HEK293 (cell line): Measurements from ENCODE around the gene C1QTNF12.

Experiments used
- CTCF ChIA-PET: fragments of 350-600 bp; formaldehyde crosslinking; extraction: SDS; loops from one replicate; lab custom pipeline; 2021; ENCODE audit warnings: antibody characterized with exemption; lab: Yijun Ruan, JAX
- POLR2A ChIA-PET: fragments of 300-600 bp; formaldehyde crosslinking; extraction: SDS; loops from one replicate; lab custom pipeline; 2020; ENCODE audit warnings: antibody characterized with exemption, inconsistent platforms; lab: Yijun Ruan, JAX
- H3K27ac ChIP-seq: fragments of 200-500 bp; sonication (Bioruptor generic); 2 replicates; pipeline ENCODE4 v1.5.1; 2014; ENCODE audit warnings: low read depth, low read length, control low read depth, inconsistent platforms; ENCODE audit errors: extremely low read depth
- H3K36me3 ChIP-seq, 2 experiments: fragments of 200-500 bp in 1 of 2; sonication (Bioruptor generic) in 1 of 2; 1 replicate in 1 of 2; 2 replicates in 1 of 2; pipeline ENCODE4 v1.5.1; 2014 to 2017; ENCODE audit warnings: inconsistent platforms in 2 of 2, low read length in 2 of 2; ENCODE audit not compliant: control insufficient read depth in 2 of 2, insufficient read depth in 1 of 2
- H3K4me1 ChIP-seq: fragments of 200-500 bp; sonication (Bioruptor generic); 2 replicates; pipeline ENCODE4 v1.5.1; 2014; ENCODE audit warnings: mild to moderate bottlenecking, low read length, inconsistent platforms; ENCODE audit not compliant: control insufficient read depth, insufficient read depth
- H3K4me3 ChIP-seq: 2 replicates; pipeline ENCODE4 v1.5.1; 2011; ENCODE audit warnings: low read depth, mild to moderate bottlenecking, control low read depth, low read length, moderate library complexity
- H3K9me3 ChIP-seq: fragments of 200-500 bp; sonication (Bioruptor generic); 2 replicates; pipeline ENCODE4 v1.5.1; 2014; ENCODE audit warnings: low read depth, low read length, inconsistent platforms; ENCODE audit not compliant: control insufficient read depth, insufficient read depth
- GLIS1 ChIP-seq: fragments of 450-650 bp; formaldehyde crosslinking; IDR thresholded peaks from 2 replicates; pipeline ENCODE4 v1.5.1; 2016; ENCODE audit warnings: missing biosample characterization, missing genetic modification characterization
- HOXC10 ChIP-seq: sonication (generic); formaldehyde crosslinking; IDR thresholded peaks from 2 replicates; pipeline ENCODE4 v1.8.1; 2023; ENCODE audit warnings: mild to moderate bottlenecking, missing genetic modification reagents
- PATZ1 ChIP-seq: fragments of 450-650 bp; formaldehyde crosslinking; IDR thresholded peaks from 2 replicates; pipeline ENCODE4 v1.5.1; 2016; ENCODE audit warnings: missing biosample characterization, missing genetic modification characterization
- ZBTB11 ChIP-seq: fragments of 450-650 bp; formaldehyde crosslinking; conservative IDR thresholded peaks from 2 replicates; pipeline ENCODE4 v1.5.1; 2016; ENCODE audit warnings: low read depth, missing biosample characterization, missing genetic modification characterization
- ZBTB6 ChIP-seq: fragments of 450-650 bp; formaldehyde crosslinking; IDR thresholded peaks from 2 replicates; pipeline ENCODE4 v1.5.1; 2017; ENCODE audit warnings: missing biosample characterization, missing genetic modification characterization
- ZFHX2 ChIP-seq: fragments of 450-650 bp; formaldehyde crosslinking; conservative IDR thresholded peaks from 2 replicates; pipeline ENCODE4 v1.5.1; 2016; ENCODE audit warnings: missing biosample characterization, missing genetic modification characterization
- ZNF138 ChIP-seq: fragments of 450-650 bp; formaldehyde crosslinking; IDR thresholded peaks from 2 replicates; pipeline ENCODE4 v1.5.1; 2016; ENCODE audit warnings: missing biosample characterization, missing genetic modification characterization, borderline replicate concordance
- ZNF146 ChIP-seq: fragments of 450-650 bp; formaldehyde crosslinking; IDR thresholded peaks from 2 replicates; pipeline ENCODE4 v1.5.1; 2016; ENCODE audit warnings: missing biosample characterization, missing genetic modification characterization
- ZNF175 ChIP-seq: fragments of 450-650 bp; formaldehyde crosslinking; IDR thresholded peaks from 2 replicates; pipeline ENCODE4 v1.5.1; 2016; ENCODE audit warnings: missing biosample characterization, missing genetic modification characterization
- ZNF239 ChIP-seq: fragments of 450-650 bp; formaldehyde crosslinking; IDR thresholded peaks from 2 replicates; pipeline ENCODE4 v1.5.1; 2016; ENCODE audit warnings: missing biosample characterization, missing genetic modification characterization
- ZNF274 ChIP-seq, 2 experiments: fragments of 200-500 bp in 1 of 2; fragments of 450-650 bp in 1 of 2; sonication (Bioruptor generic) in 1 of 2; formaldehyde crosslinking in 1 of 2; IDR thresholded peaks; 2 replicates each; pipeline versions ENCODE4 v1.5.1 to v1.6.1; 2014 to 2016; ENCODE audit warnings: borderline replicate concordance in 1 of 2, inconsistent platforms in 1 of 2, low read length in 1 of 2, missing biosample characterization in 1 of 2, missing genetic modification characterization in 1 of 2
- ZNF280D ChIP-seq: fragments of 450-650 bp; formaldehyde crosslinking; IDR thresholded peaks from 2 replicates; pipeline ENCODE4 v1.5.1; 2016; ENCODE audit warnings: missing biosample characterization, missing genetic modification characterization
- ZNF335 ChIP-seq: fragments of 450-650 bp; formaldehyde crosslinking; conservative IDR thresholded peaks from 2 replicates; pipeline ENCODE4 v1.5.1; 2016; ENCODE audit warnings: missing biosample characterization, missing genetic modification characterization
- ZNF514 ChIP-seq: fragments of 450-650 bp; formaldehyde crosslinking; IDR thresholded peaks from 2 replicates; pipeline ENCODE4 v1.5.1; 2016; ENCODE audit warnings: missing biosample characterization, missing genetic modification characterization
- ZNF629 ChIP-seq: fragments of 450-650 bp; formaldehyde crosslinking; IDR thresholded peaks from 2 replicates; pipeline ENCODE4 v1.5.1; 2017; ENCODE audit warnings: missing biosample characterization, missing genetic modification characterization
- ZNF664 ChIP-seq: fragments of 450-650 bp; formaldehyde crosslinking; IDR thresholded peaks from 2 replicates; pipeline ENCODE4 v1.5.1; 2016; ENCODE audit warnings: missing biosample characterization, missing genetic modification characterization
- TF ChIP-seq, protein P1 (sequence below): fragments of 450-650 bp; formaldehyde crosslinking; IDR thresholded peaks from 2 replicates; pipeline ENCODE4 v1.5.1; 2016; ENCODE audit warnings: missing biosample characterization, missing genetic modification characterization
- TF ChIP-seq, protein P2 (sequence below): fragments of 450-650 bp; formaldehyde crosslinking; IDR thresholded peaks from 2 replicates; pipeline ENCODE4 v1.5.1; 2016; ENCODE audit warnings: missing biosample characterization, missing genetic modification characterization
- TF ChIP-seq, protein P3 (sequence below): fragments of 450-650 bp; formaldehyde crosslinking; IDR thresholded peaks from 2 replicates; pipeline ENCODE4 v1.5.1; 2016; ENCODE audit warnings: missing biosample characterization, missing genetic modification characterization

Gene C1QTNF12

DNA sequence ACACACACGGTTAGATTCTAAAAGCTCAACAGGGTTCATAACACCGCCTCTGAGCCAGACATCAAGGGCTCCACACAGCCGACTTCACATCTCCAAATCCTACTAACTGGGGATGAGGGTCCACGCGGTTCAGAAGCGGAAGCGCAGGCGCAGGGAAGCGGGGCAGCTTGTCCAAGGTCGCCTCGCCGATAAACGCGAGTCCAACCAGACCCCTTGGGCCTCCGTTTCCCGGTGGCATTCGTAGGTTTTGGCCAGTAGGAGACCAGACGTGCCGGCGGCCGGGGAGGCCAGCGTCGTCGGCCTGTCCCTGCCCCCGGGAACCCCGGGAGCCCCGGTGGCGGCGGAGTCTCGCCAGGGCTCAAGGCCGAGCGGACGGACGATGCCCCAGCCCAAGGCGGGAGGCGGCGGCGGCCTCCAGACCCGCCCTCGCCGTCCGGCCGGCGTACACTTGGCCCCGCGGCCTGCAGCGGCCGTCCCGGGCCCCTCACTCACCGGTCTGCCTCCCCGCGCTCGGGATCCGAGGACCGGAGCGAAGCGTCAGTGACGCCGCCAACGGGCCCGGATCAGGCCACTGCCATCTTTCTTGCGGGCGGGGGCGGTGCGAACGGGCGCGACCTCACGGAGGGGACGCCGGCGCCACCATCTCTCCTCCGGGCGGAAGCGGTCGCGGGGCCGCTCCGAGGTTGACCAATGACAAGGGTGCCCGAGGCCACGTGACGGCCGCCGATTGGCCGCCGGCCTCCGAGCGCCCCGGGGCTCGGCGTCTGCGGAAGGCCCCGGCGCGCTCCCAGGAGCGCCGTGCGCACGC, 14.9 kb downstream of the C1QTNF12 start, which contains the start of gene SDF4 (continued):
- TF ChIP-seq ZNF280D (tag by site-specific recombination) (no peak), ZNF629 (tag by site-specific recombination) (peak; percentile 44; the same call in 1 of the 2 replicates), PATZ1 (tag by site-specific recombination) (peak; percentile 82), GLIS1 (peak; percentile 38; the same call in 1 of the 2 replicates), HOXC10 (peak; percentile 14; the same call in 1 of the 2 replicates), ZNF239 (tag by site-specific recombination) (no peak), ZFHX2 (tag by site-specific recombination) (peak; percentile 56; the same call in 1 of the 2 replicates), ZNF175 (no peak), ZNF274 (IDR thresholded peaks at IDR 0.05; ENCODE audit: low read length) (no peak), ZNF274 (tag by site-specific recombination; IDR thresholded peaks at IDR 0.05; ENCODE audit: borderline replicate concordance) (no peak)
- TF ChIP-seq, protein P1, sequence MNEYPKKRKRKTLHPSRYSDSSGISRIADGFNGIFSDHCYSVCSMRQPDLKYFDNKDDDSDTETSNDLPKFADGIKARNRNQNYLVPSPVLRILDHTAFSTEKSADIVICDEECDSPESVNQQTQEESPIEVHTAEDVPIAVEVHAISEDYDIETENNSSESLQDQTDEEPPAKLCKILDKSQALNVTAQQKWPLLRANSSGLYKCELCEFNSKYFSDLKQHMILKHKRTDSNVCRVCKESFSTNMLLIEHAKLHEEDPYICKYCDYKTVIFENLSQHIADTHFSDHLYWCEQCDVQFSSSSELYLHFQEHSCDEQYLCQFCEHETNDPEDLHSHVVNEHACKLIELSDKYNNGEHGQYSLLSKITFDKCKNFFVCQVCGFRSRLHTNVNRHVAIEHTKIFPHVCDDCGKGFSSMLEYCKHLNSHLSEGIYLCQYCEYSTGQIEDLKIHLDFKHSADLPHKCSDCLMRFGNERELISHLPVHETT (tag by site-specific recombination), result no peak

DNA sequence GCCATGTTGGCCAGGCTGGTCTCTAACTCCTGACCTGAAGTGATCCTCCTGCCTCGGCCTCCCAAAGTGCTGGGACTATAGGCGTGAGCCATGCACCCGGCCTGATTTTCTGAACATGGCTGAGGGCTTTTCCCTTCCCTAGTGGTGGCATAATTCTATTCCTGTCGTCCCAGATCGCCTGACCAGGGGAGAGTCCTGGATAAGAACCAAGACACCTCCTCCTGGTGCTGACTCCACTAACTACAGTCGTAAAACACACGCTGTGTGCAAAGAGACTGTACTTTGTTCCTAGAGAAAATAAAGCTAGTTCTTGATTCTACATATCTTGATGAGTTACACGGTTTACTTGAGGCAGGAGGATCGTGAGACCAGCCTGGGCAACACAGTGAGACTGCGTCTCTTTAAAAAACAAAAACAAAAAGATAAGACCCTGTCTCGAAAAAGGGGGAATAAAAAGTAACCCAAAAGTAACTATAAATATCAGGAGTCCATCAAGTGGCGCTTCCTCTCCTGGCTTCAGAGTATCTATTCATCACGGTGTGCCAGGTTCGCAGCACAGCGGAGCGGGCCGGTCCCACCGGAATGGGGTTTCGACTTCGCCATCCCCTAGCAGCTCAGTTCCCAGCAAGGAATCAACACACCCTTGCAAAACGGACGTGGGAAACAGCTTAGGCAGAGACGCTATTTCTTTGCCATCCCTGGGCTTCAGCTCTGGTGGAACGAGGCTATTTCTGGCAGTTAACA, 15.7 kb downstream of the C1QTNF12 start:
- Histone ChIP-seq H3K27ac (peak overlapping the region; percentile 89), H3K36me3 (peaks cover 0 to 52% of the 10 kb centered on the region in 2 experiments; a peak in 1 of 3 replicates), H3K4me3 (peak overlapping the region; percentile 81), H3K4me1 (no peaks in the 10 kb centered on the region; the same call in 1 of the 2 replicates), H3K9me3 (no peaks in the 10 kb centered on the region)
- CTCF ChIA-PET, result interaction anchor here (0.5 to 1.8 kb wide), 6 partner anchors 12 to 167 kb away, joined by 3 to 20 read pairs (median 4); no protein-coding TSS in a partner anchor
- POLR2A ChIA-PET, result interaction anchor here (0.5 to 1.5 kb wide), 5 partner anchors 23 to 151 kb away, joined by 3 to 5 read pairs (median 3); partner anchors contain the start of gene AURKAIP1
- TF ChIP-seq ZNF138 (tag by site-specific recombination) (no peak), ZNF335 (tag by site-specific recombination) (peak; percentile 64; the same call in 1 of the 2 replicates), ZNF146 (tag by site-specific recombination) (0 out of 2 replicates have a peak, but pooled peaks have one; percentile 3), ZBTB6 (tag by site-specific recombination) (no peak), ZNF514 (tag by site-specific recombination) (no peak), ZNF664 (tag by site-specific recombination) (no peak), ZBTB11 (peak; percentile 75)
- TF ChIP-seq, protein P2, sequence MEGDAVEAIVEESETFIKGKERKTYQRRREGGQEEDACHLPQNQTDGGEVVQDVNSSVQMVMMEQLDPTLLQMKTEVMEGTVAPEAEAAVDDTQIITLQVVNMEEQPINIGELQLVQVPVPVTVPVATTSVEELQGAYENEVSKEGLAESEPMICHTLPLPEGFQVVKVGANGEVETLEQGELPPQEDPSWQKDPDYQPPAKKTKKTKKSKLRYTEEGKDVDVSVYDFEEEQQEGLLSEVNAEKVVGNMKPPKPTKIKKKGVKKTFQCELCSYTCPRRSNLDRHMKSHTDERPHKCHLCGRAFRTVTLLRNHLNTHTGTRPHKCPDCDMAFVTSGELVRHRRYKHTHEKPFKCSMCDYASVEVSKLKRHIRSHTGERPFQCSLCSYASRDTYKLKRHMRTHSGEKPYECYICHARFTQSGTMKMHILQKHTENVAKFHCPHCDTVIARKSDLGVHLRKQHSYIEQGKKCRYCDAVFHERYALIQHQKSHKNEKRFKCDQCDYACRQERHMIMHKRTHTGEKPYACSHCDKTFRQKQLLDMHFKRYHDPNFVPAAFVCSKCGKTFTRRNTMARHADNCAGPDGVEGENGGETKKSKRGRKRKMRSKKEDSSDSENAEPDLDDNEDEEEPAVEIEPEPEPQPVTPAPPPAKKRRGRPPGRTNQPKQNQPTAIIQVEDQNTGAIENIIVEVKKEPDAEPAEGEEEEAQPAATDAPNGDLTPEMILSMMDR, result peak; percentile 63; the same call in 1 of the 2 replicates
- TF ChIP-seq, protein P3, sequence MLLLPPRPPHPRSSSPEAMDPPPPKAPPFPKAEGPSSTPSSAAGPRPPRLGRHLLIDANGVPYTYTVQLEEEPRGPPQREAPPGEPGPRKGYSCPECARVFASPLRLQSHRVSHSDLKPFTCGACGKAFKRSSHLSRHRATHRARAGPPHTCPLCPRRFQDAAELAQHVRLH (tag by site-specific recombination), result peak; percentile 60; the same call in 1 of the 2 replicates
